ENCODE measurements around the gene RNF6.

DNA sequence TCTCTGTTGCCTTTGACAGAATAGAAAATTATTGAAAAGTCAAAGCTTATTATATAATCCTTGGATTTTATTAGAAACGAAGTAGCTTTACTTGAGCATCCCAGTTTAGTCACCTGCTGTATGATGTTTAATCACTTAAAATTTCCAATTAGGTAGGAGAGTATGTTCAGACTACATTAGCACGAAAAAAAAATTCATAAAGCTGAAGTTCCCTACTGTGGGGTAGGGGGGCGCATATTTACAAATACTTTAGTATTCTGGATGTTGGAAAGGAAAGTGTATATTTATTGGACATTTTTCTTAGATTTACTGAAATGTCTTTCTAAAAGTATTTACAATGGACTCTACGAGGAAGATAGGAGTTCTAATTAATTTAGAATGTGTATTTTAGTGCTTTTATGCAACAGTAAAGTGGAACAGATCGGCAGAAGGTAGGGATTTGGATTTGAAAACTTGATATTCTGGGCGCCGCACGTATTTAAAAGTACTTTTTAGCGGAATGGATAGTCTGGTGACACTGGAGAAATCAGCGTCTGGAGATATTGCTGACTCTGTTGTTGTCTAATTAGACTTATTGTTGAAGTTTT, 33.7 kb upstream of the RNF6 start:
- TF ChIP-seq, protein P1, sequence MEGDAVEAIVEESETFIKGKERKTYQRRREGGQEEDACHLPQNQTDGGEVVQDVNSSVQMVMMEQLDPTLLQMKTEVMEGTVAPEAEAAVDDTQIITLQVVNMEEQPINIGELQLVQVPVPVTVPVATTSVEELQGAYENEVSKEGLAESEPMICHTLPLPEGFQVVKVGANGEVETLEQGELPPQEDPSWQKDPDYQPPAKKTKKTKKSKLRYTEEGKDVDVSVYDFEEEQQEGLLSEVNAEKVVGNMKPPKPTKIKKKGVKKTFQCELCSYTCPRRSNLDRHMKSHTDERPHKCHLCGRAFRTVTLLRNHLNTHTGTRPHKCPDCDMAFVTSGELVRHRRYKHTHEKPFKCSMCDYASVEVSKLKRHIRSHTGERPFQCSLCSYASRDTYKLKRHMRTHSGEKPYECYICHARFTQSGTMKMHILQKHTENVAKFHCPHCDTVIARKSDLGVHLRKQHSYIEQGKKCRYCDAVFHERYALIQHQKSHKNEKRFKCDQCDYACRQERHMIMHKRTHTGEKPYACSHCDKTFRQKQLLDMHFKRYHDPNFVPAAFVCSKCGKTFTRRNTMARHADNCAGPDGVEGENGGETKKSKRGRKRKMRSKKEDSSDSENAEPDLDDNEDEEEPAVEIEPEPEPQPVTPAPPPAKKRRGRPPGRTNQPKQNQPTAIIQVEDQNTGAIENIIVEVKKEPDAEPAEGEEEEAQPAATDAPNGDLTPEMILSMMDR (conservative IDR thresholded peaks at IDR 0.05 in 1 of 2, IDR thresholded peaks at IDR 0.05 in 1 of 2; ENCODE audit: low read depth in 1 of 2, low read length in 2 of 2), result peak; percentile 16 to 38
- no peak for TF ChIP-seq EZH2 (IDR thresholded peaks at IDR 0.05; ENCODE audit: low read length, missing control alignments)

Measured in fibroblast of lung (primary cell).